ENCODE data around the gene CA12. TPM values are rescaled to one million over a fixed set of nuclear protein-coding genes. Genes with fewer than 3 reads are reported as not detected.
"Not testable (repeated sequence)": the region's sequence is repeated elsewhere in the genome, so short reads cannot be mapped to it uniquely, and the experiment has no call there.

Gene CA12
- total and polyA plus RNA-seq, 2 of the 8 experiments (the other 6 are each of a cell fraction or from before 2014, with no cell fraction given): 4.7 to 4.9 TPM

DNA sequence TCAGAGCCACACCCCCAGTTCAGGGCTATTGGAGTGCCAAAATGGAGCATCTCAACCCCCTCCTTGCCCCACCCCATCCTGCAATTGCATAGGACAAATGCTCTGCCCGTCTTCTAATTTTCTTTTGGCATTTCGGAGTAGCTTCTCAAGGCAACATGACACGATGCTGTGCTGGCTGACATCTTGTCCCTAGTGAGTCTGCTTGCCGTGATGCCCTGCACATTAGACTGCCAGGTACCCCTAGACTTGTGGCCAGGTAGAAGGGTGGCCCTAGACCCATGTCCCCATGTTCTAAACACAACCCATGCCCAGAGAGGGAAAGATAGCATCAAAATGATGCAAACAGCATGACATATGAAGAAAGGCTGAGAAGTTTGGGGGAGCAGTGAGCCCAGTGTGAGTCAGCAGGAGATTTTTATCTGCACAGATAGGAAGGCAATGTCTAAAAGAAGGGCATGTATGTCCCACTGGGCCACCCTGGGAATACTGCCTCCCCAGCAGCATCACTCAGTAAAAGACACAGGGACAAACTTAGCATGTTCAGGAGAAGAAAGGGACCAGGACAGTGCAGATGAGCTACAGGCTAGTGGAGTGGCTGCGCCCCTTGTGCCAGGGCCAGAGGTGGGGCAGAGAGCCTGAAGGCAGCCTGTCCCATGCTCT lies 36.8 kb downstream of the CA12 start (continued):
- TF ChIP-seq KDM1A (IDR thresholded peaks at IDR 0.05; ENCODE audit: borderline replicate concordance, low read length): no peak
- no peak for TF ChIP-seq SIN3A (conservative IDR thresholded peaks at IDR 0.05 in 1 of 2, IDR thresholded peaks at IDR 0.05 in 1 of 2; ENCODE audit: low read depth in 1 of 2, low read length in 2 of 2)
- TF ChIP-seq, protein P1, sequence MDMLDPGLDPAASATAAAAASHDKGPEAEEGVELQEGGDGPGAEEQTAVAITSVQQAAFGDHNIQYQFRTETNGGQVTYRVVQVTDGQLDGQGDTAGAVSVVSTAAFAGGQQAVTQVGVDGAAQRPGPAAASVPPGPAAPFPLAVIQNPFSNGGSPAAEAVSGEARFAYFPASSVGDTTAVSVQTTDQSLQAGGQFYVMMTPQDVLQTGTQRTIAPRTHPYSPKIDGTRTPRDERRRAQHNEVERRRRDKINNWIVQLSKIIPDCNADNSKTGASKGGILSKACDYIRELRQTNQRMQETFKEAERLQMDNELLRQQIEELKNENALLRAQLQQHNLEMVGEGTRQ (IDR thresholded peaks at IDR 0.05; ENCODE audit: low read length): no peak
- TF ChIP-seq GABPA (IDR thresholded peaks at IDR 0.05; ENCODE audit: borderline replicate concordance, insufficient read depth, low read length): no peak
- TF ChIP-seq ASH2L (IDR thresholded peaks at IDR 0.05; ENCODE audit: low read length): no peak
- TF ChIP-seq GTF2F1 (IDR thresholded peaks at IDR 0.05; ENCODE audit: borderline replicate concordance, low read depth, low read length): no peak
- no peak for TF ChIP-seq TAF7 (optimal IDR thresholded peaks at IDR 0.05; ENCODE audit: borderline replicate concordance, low read depth, low read length)
- TF ChIP-seq KDM4A (IDR thresholded peaks at IDR 0.05; ENCODE audit: low read depth, low read length, severe bottlenecking): no peak
- no peak for TF ChIP-seq SIRT6 (IDR thresholded peaks at IDR 0.05; ENCODE audit: low read length)

DNA sequence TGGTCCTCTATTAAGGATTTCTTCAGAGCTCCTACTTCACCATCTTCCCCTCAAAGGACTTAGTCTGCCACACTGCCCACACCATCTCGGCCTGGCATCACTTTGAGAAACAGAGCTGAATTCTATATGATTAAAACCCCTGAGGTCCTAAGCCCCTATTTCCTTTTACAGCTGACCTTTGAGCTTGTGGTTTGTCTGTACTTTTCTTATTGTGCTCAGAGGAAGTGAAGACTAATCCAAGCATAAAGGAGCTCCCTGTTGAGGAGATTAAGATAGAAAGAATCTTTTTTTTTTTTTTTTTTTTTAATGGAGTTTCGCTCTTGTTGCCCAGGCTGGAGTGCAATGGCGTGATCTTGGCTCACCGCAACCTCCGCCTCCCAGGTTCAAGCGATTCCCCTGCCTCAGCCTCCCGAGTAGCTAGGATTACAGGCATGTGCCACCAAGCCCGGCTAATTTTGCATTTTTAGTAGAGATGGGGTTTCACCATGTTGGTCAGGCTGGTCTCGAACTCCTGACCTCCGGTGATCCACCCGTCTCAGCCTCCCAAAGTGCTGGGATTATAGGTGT lies 38.6 kb downstream of the CA12 start:
- FAIRE-seq; H3K23me2 ChIP-seq (ENCODE audit: low read depth, low read length); H3K23ac ChIP-seq (ENCODE audit: insufficient read length); POLR2A ChIA-PET (ENCODE audit: partially characterized antibody); H3K18ac ChIP-seq (ENCODE audit: extremely low read depth, low read length); H2AK5ac ChIP-seq (ENCODE audit: low read depth, low read length); H2BK15ac ChIP-seq (ENCODE audit: low read length); DNase-seq (ENCODE audit: low read depth in 1 of 2, low spot score in 2 of 2); H2BK120ac ChIP-seq (replicated peaks; ENCODE audit: low read depth, low read length); H3K14ac ChIP-seq (ENCODE audit: insufficient read length); H3K79me2 ChIP-seq (ENCODE audit: control insufficient read depth in 1 of 2, insufficient read depth in 2 of 2, low read length in 2 of 2); H2BK12ac ChIP-seq (ENCODE audit: low read depth, low read length); H3K9me3 ChIP-seq (ENCODE audit: insufficient read depth in 2 of 2, low read depth in 1 of 2, low read length in 1 of 2); H3K36me3 ChIP-seq (ENCODE audit: control insufficient read depth in 2 of 4, insufficient read depth in 4 of 4, low read length in 3 of 4); H4K8ac ChIP-seq (ENCODE audit: extremely low read depth, insufficient read depth, low read length); H3K4me3 ChIP-seq (ENCODE audit: extremely low read depth in 1 of 4, insufficient read depth in 2 of 4, low read depth in 3 of 4, low read length in 4 of 4); H4K91ac ChIP-seq (replicated peaks; ENCODE audit: insufficient read length, low read length); H2BK20ac ChIP-seq (ENCODE audit: low read length); H3K56ac ChIP-seq (replicated peaks; ENCODE audit: insufficient read length, low read depth, low read length); H4K5ac ChIP-seq (ENCODE audit: insufficient read length, low read depth, low read length); H3K9ac ChIP-seq (replicated peaks in 1 of 4; ENCODE audit: extremely low read depth in 1 of 4, low read depth in 3 of 4, low read length in 3 of 4); H2AFZ ChIP-seq (ENCODE audit: low read length); H3K4ac ChIP-seq (replicated peaks; ENCODE audit: insufficient read length, low read depth, low read length); H3K79me1 ChIP-seq (ENCODE audit: low read depth, low read length); H4K20me1 ChIP-seq (replicated peaks in 1 of 2; ENCODE audit: control insufficient read depth in 1 of 2, insufficient read depth in 2 of 2, low read length in 2 of 2); H2BK5ac ChIP-seq (ENCODE audit: low read depth, low read length); H3K27me3 ChIP-seq (replicated peaks in 1 of 4; ENCODE audit: control insufficient read depth in 3 of 4, extremely low read depth in 1 of 4, insufficient read depth in 3 of 4, low read length in 3 of 4); H3K27ac ChIP-seq (ENCODE audit: low read depth, low read length); H3K4me2 ChIP-seq (ENCODE audit: insufficient read depth in 1 of 2, low read depth in 2 of 2, low read length in 2 of 2): not testable (repeated sequence)
- CTCF ChIA-PET (ENCODE audit: partially characterized antibody): interaction anchor here (0.8 to 1.6 kb wide), 2 partner anchors 19 kb away, joined by 3 to 4 read pairs; no protein-coding TSS in a partner anchor
- WGBS, 2 experiments (ENCODE audit: extremely low coverage in 1 of 2, insufficient coverage in 1 of 2, insufficient read length in 1 of 2, insufficient replicate concordance in 2 of 2, low coverage in 1 of 2, low lambda C conversion rate in 2 of 2, missing lambda C conversion rate in 1 of 2): 96% methylated on average over 7 of the region's 11 CpGs; no CpG with 5 or more reads in 1 of the 2 experiments
- peaks cover 20 to 32% (median 23%) of the 10 kb centered on the region in 4 experiments for H3K4me1 ChIP-seq (replicated peaks in 1 of 4; ENCODE audit: control insufficient read depth in 3 of 4, insufficient read depth in 4 of 4, low read length in 3 of 4)
